Islet of Langerhans (tissue), 1 donor: Measurements from ENCODE around the gene TRAP1.
"Not testable (repeated sequence)": the region's sequence is repeated elsewhere in the genome, so short reads cannot be mapped to it uniquely, and the experiment has no call there.

Experiments used
- FAIRE-seq: peaks from one replicate; lab custom pipeline; 2011; peaks lifted over from hg19 to GRCh38; lab: Jason Lieb, UNC

The TRAP1 gene

GRCh38 chr16:3736116-3736515 lies 18.8 kb upstream of the TRAP1 start:
- no peak for FAIRE-seq

GRCh38 chr16:3735541-3735940 lies 18.2 kb upstream of the TRAP1 start:
- FAIRE-seq = no peak

- no peak for FAIRE-seq
These were observed 17.5 kb upstream of the TRAP1 start for GRCh38 chr16:3734758-3735221.

GRCh38 chr16:3734084-3734757 lies 16.9 kb upstream of the TRAP1 start:
- no peak for FAIRE-seq

GRCh38 chr16:3732171-3732570 lies 14.8 kb upstream of the TRAP1 start:
- FAIRE-seq = no peak

GRCh38 chr16:3731126-3731935 lies 14.0 kb upstream of the TRAP1 start:
- FAIRE-seq = no peak

GRCh38 chr16:3730161-3731125 lies 13.1 kb upstream of the TRAP1 start:
- FAIRE-seq = no peak

- FAIRE-seq = no peak
These were observed 12.1 kb upstream of the TRAP1 start for GRCh38 chr16:3729161-3730112.

GRCh38 chr16:3728424-3729160 lies 11.3 kb upstream of the TRAP1 start:
- no peak for FAIRE-seq

- no peak for FAIRE-seq
These were observed 10.6 kb upstream of the TRAP1 start for GRCh38 chr16:3727806-3728381.

GRCh38 chr16:3726021-3726687 lies 8.8 kb upstream of the TRAP1 start:
- no peak for FAIRE-seq

GRCh38 chr16:3725276-3725675 lies 8.0 kb upstream of the TRAP1 start:
- FAIRE-seq = no peak

- FAIRE-seq = no peak
These were observed 5.2 kb upstream of the TRAP1 start for GRCh38 chr16:3722508-3722907.

GRCh38 chr16:3720418-3720817 lies 3.1 kb upstream of the TRAP1 start:
- FAIRE-seq = no peak

GRCh38 chr16:3718628-3719027 lies 1.3 kb upstream of the TRAP1 start:
- FAIRE-seq = no peak

GRCh38 chr16:3718019-3718391 lies 681 bp upstream of the TRAP1 start:
- no peak for FAIRE-seq

- no peak for FAIRE-seq
These were observed 491 bp downstream of the TRAP1 start for GRCh38 chr16:3716831-3717234.

- no peak for FAIRE-seq
These were observed 1.9 kb downstream of the TRAP1 start for GRCh38 chr16:3715430-3715829.

- not testable (repeated sequence) for FAIRE-seq
These were observed 2.9 kb downstream of the TRAP1 start for GRCh38 chr16:3714378-3714777.
